Testis (tissue), 2 donors: Measurements from ENCODE around the gene NXPE4.

Experiments
- CTCF ChIP-seq, 3 experiments: fragments of 450-650 bp in 2 of 3; fragments of 200-600 bp in 1 of 3; sonication (generic) in 1 of 3; IDR thresholded peaks; one replicate each; pipeline ENCODE4 v1.5.1; 2016 to 2019; ENCODE audit warnings: antibody characterized with exemption in 3 of 3, mild to moderate bottlenecking in 2 of 3, moderate library complexity in 1 of 3
- POLR2A ChIP-seq: fragments of 450-650 bp; IDR thresholded peaks from one replicate; pipeline ENCODE4 v1.6.1; 2017; ENCODE audit warnings: antibody characterized with exemption, mild to moderate bottlenecking, moderate library complexity

- no peak for TF ChIP-seq CTCF (IDR thresholded peaks at IDR 0.05)
- no peak for TF ChIP-seq POLR2A
These were observed 35.9 kb downstream of the NXPE4 start, which contains the start of gene NXPE1 for GRCh38 chr11:114559425-114560310.
